GM21825 (cell line): ENCODE data around the gene TRMT112.

Source experiments
- ATAC-seq: cut with Tn5 transposase; IDR thresholded peaks from one replicate; pipeline ENCODE4 v1.9.1; 2021; ENCODE audit warnings: mild to moderate bottlenecking, moderate library complexity; ENCODE audit not compliant: unreplicated experiment

TRMT112 gene

GRCh38 chr11:64276653-64277431, 40.5 kb downstream of the TRMT112 start:
- no peak for ATAC-seq

- no peak for ATAC-seq
Measured at GRCh38 chr11:64275841-64276240, 41.5 kb downstream of the TRMT112 start.

- no peak for ATAC-seq
Measured at GRCh38 chr11:64275031-64275800, 42.1 kb downstream of the TRMT112 start.

- ATAC-seq = peak; percentile 56
Measured at GRCh38 chr11:64269540-64270220, 47.7 kb downstream of the TRMT112 start.

GRCh38 chr11:64268893-64269539, 48.3 kb downstream of the TRMT112 start:
- peak; percentile 10 for ATAC-seq

- no peak for ATAC-seq
Measured at GRCh38 chr11:64268025-64268892, 49.1 kb downstream of the TRMT112 start.

GRCh38 chr11:64267207-64267945, 50.0 kb downstream of the TRMT112 start:
- no peak for ATAC-seq
